HepG2 (cell line): ENCODE data around the gene KDM6B. TPM values are rescaled to one million over a fixed set of nuclear protein-coding genes. Genes with fewer than 3 reads are reported as not detected.

Experiments used
- AKAP8 ChIP-seq: sonication (generic); formaldehyde crosslinking; IDR thresholded peaks from 2 replicates; pipeline ENCODE4 v1.5.1; 2020; ENCODE audit warnings: mild to moderate bottlenecking, missing genetic modification reagents
- MTA3 ChIP-seq: sonication (generic); formaldehyde crosslinking; IDR thresholded peaks from 2 replicates; pipeline ENCODE4 v1.4.0; 2020; ENCODE audit warnings: missing genetic modification reagents
- MTF2 ChIP-seq: sonication (generic); formaldehyde crosslinking; IDR thresholded peaks from 2 replicates; pipeline ENCODE4 v1.5.0; 2020; ENCODE audit warnings: missing genetic modification reagents, borderline replicate concordance
- NFATC3 ChIP-seq: sonication (generic); formaldehyde crosslinking; IDR thresholded peaks from 2 replicates; pipeline ENCODE4 v1.5.1; 2020; ENCODE audit warnings: mild to moderate bottlenecking, missing genetic modification reagents
- PBX3 ChIP-seq: sonication (generic); formaldehyde crosslinking; IDR thresholded peaks from 2 replicates; pipeline ENCODE4 v1.8.1; 2023; ENCODE audit warnings: missing genetic modification reagents, inconsistent platforms, borderline replicate concordance
- RNF2 ChIP-seq: fragments of 450-650 bp; conservative IDR thresholded peaks from 2 replicates; pipeline ENCODE4 v1.6.1; 2016; ENCODE audit warnings: low read depth
- SRSF4 ChIP-seq: fragments of 200-400 bp; formaldehyde crosslinking; IDR thresholded peaks from one replicate; pipeline ENCODE4 v1.6.1; 2018; ENCODE audit warnings: mild to moderate bottlenecking, low read depth, low read length, moderate library complexity; ENCODE audit not compliant: poor library complexity, severe bottlenecking
- SSRP1 ChIP-seq: IDR thresholded peaks from 2 replicates; pipeline ENCODE4 v1.6.1; 2016; ENCODE audit warnings: control low read depth
- THAP11 ChIP-seq: IDR thresholded peaks from 2 replicates; pipeline ENCODE4 v1.6.1; 2016; ENCODE audit warnings: missing biosample characterization, missing genetic modification reagents
- U2AF1 ChIP-seq: fragments of 200-400 bp; formaldehyde crosslinking; optimal IDR thresholded peaks from 2 replicates; pipeline ENCODE3; 2017; ENCODE audit warnings: mild to moderate bottlenecking, low read depth, low read length
- ZNF160 ChIP-seq: sonication (generic); formaldehyde crosslinking; IDR thresholded peaks from 2 replicates; pipeline ENCODE4 v1.8.0; 2022; ENCODE audit warnings: mild to moderate bottlenecking, inconsistent platforms, missing genetic modification reagents
- ZNF605 ChIP-seq: sonication (generic); formaldehyde crosslinking; IDR thresholded peaks from 2 replicates; pipeline ENCODE4 v1.8.0; 2022; ENCODE audit warnings: mild to moderate bottlenecking, missing genetic modification reagents
- ZNF616 ChIP-seq: sonication (generic); formaldehyde crosslinking; IDR thresholded peaks from 2 replicates; pipeline ENCODE4 v1.5.0; 2020; ENCODE audit warnings: low read depth, mild to moderate bottlenecking, missing genetic modification reagents
- ZNF816 ChIP-seq: sonication (generic); formaldehyde crosslinking; IDR thresholded peaks from 2 replicates; pipeline ENCODE4 v1.8.0; 2022; ENCODE audit warnings: missing genetic modification reagents, mild to moderate bottlenecking, borderline replicate concordance
- polyA plus RNA-seq, 8 experiments: library from polyadenylated mRNA; depleted of rRNA in 3 of 8; stranded (reverse) in 7 of 8; unstranded in 1 of 8; fragments of >200 nt; fragmentation: Illumina TruSeq in 4 of 8; extraction: Trizol in 4 of 8; gene quantifications; 2 replicates each; pipeline versions ENCODE4 v1.2.1 to v1.2.3, GENCODE V29; 2011 to 2016; ENCODE audit warnings: low read depth in 4 of 8, missing spikeins in 1 of 8, mixed read lengths in 1 of 8; ENCODE audit not compliant: insufficient read depth in 1 of 8
- total RNA-seq, 5 experiments: library from RNA; depleted of rRNA; stranded (reverse); fragments of >200 nt; fragmentation: Illumina TruSeq; extraction: Trizol; gene quantifications; 2 replicates each; pipeline ENCODE4 v1.2.3, GENCODE V29; 2016; ENCODE audit warnings: low read depth in 1 of 5
- TF ChIP-seq, protein P1 (sequence below): sonication (generic); formaldehyde crosslinking; IDR thresholded peaks from 2 replicates; pipeline ENCODE4 v1.4.0; 2020; ENCODE audit warnings: missing genetic modification reagents
- TF ChIP-seq, protein P2 (sequence below), 2 experiments: sonication (generic) in 1 of 2; formaldehyde crosslinking in 1 of 2; IDR thresholded peaks; 2 replicates each; pipeline versions ENCODE4 v1.6.1 to v1.9.0; 2014 to 2022; ENCODE audit warnings: antibody characterized with exemption in 1 of 2, borderline replicate concordance in 1 of 2, inconsistent platforms in 1 of 2, low read depth in 1 of 2, missing genetic modification reagents in 1 of 2
- TF ChIP-seq, protein P3 (sequence below): sonication (generic); formaldehyde crosslinking; IDR thresholded peaks from 2 replicates; pipeline ENCODE4 v1.9.0; 2021; ENCODE audit warnings: missing genetic modification reagents, borderline replicate concordance

KDM6B gene
- total and polyA plus RNA-seq, 2 of the 13 experiments (the other 11 are each of a cell fraction or from before 2014, with no cell fraction given) = 1.3 to 2.1 TPM

DNA sequence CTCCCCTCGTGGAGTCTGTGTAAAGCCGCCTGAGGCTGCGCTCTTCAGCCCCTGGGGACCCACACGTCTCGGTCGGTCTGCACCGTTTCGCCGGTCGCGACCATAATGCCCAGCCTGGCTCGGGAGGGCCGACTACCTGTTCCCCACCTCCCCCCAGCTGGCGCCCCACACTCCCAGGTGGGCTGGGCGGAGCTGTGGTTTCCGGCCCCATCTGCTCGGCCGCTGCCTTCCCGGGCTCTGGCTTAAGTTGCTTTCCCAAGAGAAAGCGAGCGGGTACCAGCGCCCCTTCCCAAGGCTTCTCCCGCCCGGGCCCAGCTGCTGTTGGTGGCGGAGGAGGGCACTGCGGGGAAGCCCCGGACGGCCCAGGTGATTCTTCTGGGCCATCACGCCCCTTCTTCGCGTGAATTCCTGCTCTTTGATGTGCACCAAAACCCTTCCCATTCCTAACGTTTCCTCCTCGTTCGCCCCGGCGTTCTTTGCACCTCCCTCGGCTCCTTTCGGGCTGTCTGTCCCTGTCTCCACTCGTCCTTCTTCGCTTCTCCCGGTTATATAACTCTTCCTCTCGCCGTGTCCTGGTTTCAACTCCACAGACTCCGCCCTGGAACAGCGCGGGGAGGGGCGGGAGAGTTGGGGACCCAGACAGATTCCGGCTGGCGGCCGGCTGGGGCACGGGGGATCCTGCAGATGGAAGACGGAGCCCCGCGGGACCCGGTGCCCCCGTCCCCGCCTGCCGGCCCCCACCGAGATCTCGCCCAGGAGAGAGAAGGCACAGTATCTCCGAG, 2.0 kb downstream of the KDM6B start (continued):
- TF ChIP-seq, protein P1, sequence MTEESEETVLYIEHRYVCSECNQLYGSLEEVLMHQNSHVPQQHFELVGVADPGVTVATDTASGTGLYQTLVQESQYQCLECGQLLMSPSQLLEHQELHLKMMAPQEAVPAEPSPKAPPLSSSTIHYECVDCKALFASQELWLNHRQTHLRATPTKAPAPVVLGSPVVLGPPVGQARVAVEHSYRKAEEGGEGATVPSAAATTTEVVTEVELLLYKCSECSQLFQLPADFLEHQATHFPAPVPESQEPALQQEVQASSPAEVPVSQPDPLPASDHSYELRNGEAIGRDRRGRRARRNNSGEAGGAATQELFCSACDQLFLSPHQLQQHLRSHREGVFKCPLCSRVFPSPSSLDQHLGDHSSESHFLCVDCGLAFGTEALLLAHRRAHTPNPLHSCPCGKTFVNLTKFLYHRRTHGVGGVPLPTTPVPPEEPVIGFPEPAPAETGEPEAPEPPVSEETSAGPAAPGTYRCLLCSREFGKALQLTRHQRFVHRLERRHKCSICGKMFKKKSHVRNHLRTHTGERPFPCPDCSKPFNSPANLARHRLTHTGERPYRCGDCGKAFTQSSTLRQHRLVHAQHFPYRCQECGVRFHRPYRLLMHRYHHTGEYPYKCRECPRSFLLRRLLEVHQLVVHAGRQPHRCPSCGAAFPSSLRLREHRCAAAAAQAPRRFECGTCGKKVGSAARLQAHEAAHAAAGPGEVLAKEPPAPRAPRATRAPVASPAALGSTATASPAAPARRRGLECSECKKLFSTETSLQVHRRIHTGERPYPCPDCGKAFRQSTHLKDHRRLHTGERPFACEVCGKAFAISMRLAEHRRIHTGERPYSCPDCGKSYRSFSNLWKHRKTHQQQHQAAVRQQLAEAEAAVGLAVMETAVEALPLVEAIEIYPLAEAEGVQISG (CRISPR knock-in tag) = peak; percentile 31; the same call in 1 of the 2 replicates
- TF ChIP-seq, protein P2, sequence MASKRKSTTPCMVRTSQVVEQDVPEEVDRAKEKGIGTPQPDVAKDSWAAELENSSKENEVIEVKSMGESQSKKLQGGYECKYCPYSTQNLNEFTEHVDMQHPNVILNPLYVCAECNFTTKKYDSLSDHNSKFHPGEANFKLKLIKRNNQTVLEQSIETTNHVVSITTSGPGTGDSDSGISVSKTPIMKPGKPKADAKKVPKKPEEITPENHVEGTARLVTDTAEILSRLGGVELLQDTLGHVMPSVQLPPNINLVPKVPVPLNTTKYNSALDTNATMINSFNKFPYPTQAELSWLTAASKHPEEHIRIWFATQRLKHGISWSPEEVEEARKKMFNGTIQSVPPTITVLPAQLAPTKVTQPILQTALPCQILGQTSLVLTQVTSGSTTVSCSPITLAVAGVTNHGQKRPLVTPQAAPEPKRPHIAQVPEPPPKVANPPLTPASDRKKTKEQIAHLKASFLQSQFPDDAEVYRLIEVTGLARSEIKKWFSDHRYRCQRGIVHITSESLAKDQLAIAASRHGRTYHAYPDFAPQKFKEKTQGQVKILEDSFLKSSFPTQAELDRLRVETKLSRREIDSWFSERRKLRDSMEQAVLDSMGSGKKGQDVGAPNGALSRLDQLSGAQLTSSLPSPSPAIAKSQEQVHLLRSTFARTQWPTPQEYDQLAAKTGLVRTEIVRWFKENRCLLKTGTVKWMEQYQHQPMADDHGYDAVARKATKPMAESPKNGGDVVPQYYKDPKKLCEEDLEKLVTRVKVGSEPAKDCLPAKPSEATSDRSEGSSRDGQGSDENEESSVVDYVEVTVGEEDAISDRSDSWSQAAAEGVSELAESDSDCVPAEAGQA (IDR thresholded peaks at IDR 0.05; ENCODE audit: low read depth) = no peak
- TF ChIP-seq, protein P2 (CRISPR knock-in tag; IDR thresholded peaks at IDR 0.05; ENCODE audit: borderline replicate concordance) = 0 out of 2 replicates have a peak, but pooled peaks have one; percentile 28
- TF ChIP-seq AKAP8 (CRISPR knock-in tag) (peak; percentile 5; the same call in 1 of the 2 replicates), ZNF605 (CRISPR knock-in tag) (no peak; the same call in 1 of the 2 replicates), SSRP1 (CRISPR knock-in tag) (no peak), U2AF1 (peak; percentile 56), PBX3 (no peak), ZNF616 (CRISPR knock-in tag) (no peak), NFATC3 (CRISPR knock-in tag) (peak; percentile 27; the same call in 1 of the 2 replicates), SRSF4 (no peak), ZNF816 (CRISPR knock-in tag) (peak; percentile 84), RNF2 (no peak), MTF2 (CRISPR knock-in tag) (no peak), ZNF160 (CRISPR knock-in tag) (peak; percentile 25; the same call in 1 of the 2 replicates), MTA3 (CRISPR knock-in tag) (no peak), THAP11 (no peak; the same call in 1 of the 2 replicates)
- TF ChIP-seq, protein P3, sequence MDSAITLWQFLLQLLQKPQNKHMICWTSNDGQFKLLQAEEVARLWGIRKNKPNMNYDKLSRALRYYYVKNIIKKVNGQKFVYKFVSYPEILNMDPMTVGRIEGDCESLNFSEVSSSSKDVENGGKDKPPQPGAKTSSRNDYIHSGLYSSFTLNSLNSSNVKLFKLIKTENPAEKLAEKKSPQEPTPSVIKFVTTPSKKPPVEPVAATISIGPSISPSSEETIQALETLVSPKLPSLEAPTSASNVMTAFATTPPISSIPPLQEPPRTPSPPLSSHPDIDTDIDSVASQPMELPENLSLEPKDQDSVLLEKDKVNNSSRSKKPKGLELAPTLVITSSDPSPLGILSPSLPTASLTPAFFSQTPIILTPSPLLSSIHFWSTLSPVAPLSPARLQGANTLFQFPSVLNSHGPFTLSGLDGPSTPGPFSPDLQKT (CRISPR knock-in tag) = no peak
